ENCODE results near the gene RUVBL2. TPM values are rescaled to one million over a fixed set of nuclear protein-coding genes. Genes with fewer than 3 reads are reported as not detected.
A peak's percentile ranks its signal among the peaks of the same experiment; 100 is the strongest.

The RUVBL2 gene
- total RNA-seq, 1 experiment from 2014 or later, result 130 TPM

DNA sequence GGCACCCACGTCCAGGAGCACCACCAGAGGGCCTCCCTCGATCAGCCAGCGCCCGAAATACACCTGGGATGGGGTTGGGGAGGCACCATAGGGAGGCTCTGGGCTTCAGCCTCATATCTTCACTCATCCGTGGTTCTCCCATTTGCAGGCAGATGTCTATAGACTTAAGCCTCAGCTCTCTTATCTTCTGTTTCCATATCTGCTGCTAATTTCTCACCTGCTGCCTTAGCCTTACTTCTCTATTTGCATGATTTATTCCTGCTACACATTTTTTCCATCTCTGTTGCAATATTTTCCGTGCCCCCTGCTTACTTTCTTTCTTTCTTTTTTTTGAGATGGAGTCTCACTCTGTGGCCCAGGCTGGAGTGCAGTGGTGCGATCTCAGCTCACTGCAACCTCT, 6.4 kb upstream of the RUVBL2 start:
- Histone ChIP-seq H3K4me2 (ENCODE audit: insufficient read depth, insufficient read length, low read length) (no peak overlapping the region), H2BK120ac (ENCODE audit: low read depth, low read length, poor library complexity, severe bottlenecking) (no peak overlapping the region), H3K79me2 (ENCODE audit: insufficient read depth, low read length) (no peaks in the 10 kb centered on the region; the same call in 1 of the 2 replicates), H3T11ph (ENCODE audit: low read length) (no peak overlapping the region), H3K79me1 (ENCODE audit: insufficient read depth, low read depth, low read length, poor library complexity, severe bottlenecking) (no peaks in the 10 kb centered on the region), H4K91ac (ENCODE audit: insufficient read length, low read depth, low read length) (no peak overlapping the region), H3K9me3 (ENCODE audit: control insufficient read depth, low read depth, low read length) (no peaks in the 10 kb centered on the region), H3K9ac (ENCODE audit: extremely low read depth, insufficient read length, low read length) (no peak overlapping the region), H4K20me1 (ENCODE audit: control insufficient read depth, insufficient read depth, insufficient read length) (no peaks in the 10 kb centered on the region), H4K5ac (ENCODE audit: insufficient read length, low read depth, low read length) (no peak overlapping the region), H3K23ac (ENCODE audit: insufficient read length, low read depth, low read length) (no peak overlapping the region), H3K4ac (ENCODE audit: low read depth, low read length) (no peak overlapping the region), H2BK5ac (ENCODE audit: insufficient read length, low read length) (no peak overlapping the region), H3K27ac (ENCODE audit: insufficient read length, low read depth, low read length) (no peak overlapping the region), H3K23me2 (ENCODE audit: insufficient read length, low read depth, low read length, poor library complexity, severe bottlenecking) (peaks cover 2% of the 10 kb centered on the region), H2BK20ac (ENCODE audit: low read depth, low read length, poor library complexity, severe bottlenecking) (no peak overlapping the region), H4K8ac (replicated peaks; ENCODE audit: insufficient read length, low read depth, low read length) (no peak overlapping the region), H2AK5ac (ENCODE audit: insufficient read length, low read length) (no peak overlapping the region), H3K27me3 (ENCODE audit: insufficient read depth, low read length) (no peaks in the 10 kb centered on the region), H3K18ac (ENCODE audit: insufficient read length, low read depth, low read length) (no peak overlapping the region), H3K14ac (ENCODE audit: insufficient read depth, low read length) (no peak overlapping the region), H3K56ac (ENCODE audit: insufficient read length, low read depth, low read length) (no peak overlapping the region), H2BK12ac (ENCODE audit: insufficient read length, low read depth, low read length) (no peak overlapping the region), H2BK15ac (ENCODE audit: low read depth, low read length) (no peak overlapping the region), H3K4me1 (ENCODE audit: insufficient read depth, low read length) (no peaks in the 10 kb centered on the region; the same call in 1 of the 2 replicates), H2AFZ (ENCODE audit: low read length) (no peak overlapping the region)
- DNase-seq, result no peak
- Mint-ChIP-seq H3K4me1 (peaks cover 17 to 20% of the 10 kb centered on the region in 2 experiments), H3K27ac (peak overlapping the region in 1 of 3 experiments; percentile 6; a peak in 1 of 7 replicates), H3K9me3 (no peaks in the 10 kb centered on the region), H3K27me3 (ENCODE audit: low read depth) (no peaks in the 10 kb centered on the region), H3K36me3 (ENCODE audit: insufficient read depth in 1 of 3, low read depth in 3 of 3) (peaks cover 24 to 67% (median 60%) of the 10 kb centered on the region in 3 experiments), H3K4me3 (no peak overlapping the region)
- TF ChIP-seq, protein P1, sequence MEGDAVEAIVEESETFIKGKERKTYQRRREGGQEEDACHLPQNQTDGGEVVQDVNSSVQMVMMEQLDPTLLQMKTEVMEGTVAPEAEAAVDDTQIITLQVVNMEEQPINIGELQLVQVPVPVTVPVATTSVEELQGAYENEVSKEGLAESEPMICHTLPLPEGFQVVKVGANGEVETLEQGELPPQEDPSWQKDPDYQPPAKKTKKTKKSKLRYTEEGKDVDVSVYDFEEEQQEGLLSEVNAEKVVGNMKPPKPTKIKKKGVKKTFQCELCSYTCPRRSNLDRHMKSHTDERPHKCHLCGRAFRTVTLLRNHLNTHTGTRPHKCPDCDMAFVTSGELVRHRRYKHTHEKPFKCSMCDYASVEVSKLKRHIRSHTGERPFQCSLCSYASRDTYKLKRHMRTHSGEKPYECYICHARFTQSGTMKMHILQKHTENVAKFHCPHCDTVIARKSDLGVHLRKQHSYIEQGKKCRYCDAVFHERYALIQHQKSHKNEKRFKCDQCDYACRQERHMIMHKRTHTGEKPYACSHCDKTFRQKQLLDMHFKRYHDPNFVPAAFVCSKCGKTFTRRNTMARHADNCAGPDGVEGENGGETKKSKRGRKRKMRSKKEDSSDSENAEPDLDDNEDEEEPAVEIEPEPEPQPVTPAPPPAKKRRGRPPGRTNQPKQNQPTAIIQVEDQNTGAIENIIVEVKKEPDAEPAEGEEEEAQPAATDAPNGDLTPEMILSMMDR (conservative IDR thresholded peaks at IDR 0.05), result no peak; the same call in 2 of the 3 replicates
- no CpG with 5 or more reads among the region's 7 CpGs for WGBS (ENCODE audit: extremely low coverage, insufficient read length, low lambda C conversion rate)

Data from H9 (cell line).